Suprapubic skin (tissue), 3 donors: Measurements from ENCODE around the gene SLC2A5.

ENCODE experiments used
- POLR2AphosphoS5 ChIP-seq, 3 donors: sonication (generic); formaldehyde crosslinking; IDR thresholded peaks; one replicate each; pipeline ENCODE4 v1.6.1; 2017; ENCODE audit warnings: antibody characterized with exemption in 3 of 3
- TF ChIP-seq, protein P1 (sequence below), 2 donors: fragments of 200-600 bp in 1 of 2; fragments of 450-650 bp in 1 of 2; sonication (generic) in 1 of 2; IDR thresholded peaks; one replicate each; pipeline ENCODE4 v1.5.1; 2016 to 2019; ENCODE audit warnings: antibody characterized with exemption in 2 of 2, mild to moderate bottlenecking in 1 of 2, moderate library complexity in 1 of 2

DNA sequence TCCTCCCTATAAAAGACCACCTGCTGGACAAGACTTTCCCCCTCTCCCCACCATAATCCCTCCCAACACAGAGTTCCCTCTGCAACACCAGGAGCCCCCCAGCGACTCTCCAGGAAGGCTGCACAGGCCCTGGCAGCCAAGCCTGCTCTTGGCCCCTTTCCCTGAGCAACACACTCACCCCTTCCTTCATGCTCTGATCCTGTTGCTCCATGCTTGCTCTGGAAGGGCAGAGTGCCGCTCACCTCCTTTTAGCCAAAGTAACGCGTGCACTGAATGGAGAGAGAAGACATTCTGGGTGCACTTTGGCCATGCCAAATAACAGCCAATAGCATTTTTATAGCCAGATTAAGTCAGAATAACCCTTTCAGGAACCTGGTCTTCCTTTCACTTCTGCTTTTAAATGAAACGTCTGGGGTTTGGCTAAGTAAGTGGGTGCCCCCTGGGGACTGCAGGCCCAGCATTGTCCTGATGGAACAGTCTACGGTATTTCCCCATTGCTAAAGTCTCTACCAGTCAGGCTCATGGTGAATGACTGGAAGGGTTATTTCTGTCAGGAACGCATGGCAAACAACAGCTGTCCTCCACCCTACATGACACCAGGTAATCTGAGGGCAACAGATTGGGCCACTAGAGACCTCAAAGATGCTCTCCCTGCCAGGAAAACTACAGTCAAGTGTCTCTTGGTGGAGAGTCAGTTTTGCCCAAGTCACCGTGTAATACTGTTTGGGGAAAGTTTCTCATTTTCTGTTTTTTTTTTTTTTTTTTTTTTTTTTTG is at the start of gene SLC2A5:
- TF ChIP-seq POLR2AphosphoS5 (IDR thresholded peaks at IDR 0.05) = no peak
- TF ChIP-seq, protein P1, sequence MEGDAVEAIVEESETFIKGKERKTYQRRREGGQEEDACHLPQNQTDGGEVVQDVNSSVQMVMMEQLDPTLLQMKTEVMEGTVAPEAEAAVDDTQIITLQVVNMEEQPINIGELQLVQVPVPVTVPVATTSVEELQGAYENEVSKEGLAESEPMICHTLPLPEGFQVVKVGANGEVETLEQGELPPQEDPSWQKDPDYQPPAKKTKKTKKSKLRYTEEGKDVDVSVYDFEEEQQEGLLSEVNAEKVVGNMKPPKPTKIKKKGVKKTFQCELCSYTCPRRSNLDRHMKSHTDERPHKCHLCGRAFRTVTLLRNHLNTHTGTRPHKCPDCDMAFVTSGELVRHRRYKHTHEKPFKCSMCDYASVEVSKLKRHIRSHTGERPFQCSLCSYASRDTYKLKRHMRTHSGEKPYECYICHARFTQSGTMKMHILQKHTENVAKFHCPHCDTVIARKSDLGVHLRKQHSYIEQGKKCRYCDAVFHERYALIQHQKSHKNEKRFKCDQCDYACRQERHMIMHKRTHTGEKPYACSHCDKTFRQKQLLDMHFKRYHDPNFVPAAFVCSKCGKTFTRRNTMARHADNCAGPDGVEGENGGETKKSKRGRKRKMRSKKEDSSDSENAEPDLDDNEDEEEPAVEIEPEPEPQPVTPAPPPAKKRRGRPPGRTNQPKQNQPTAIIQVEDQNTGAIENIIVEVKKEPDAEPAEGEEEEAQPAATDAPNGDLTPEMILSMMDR (IDR thresholded peaks at IDR 0.05) = no peak
